Ovary (tissue), 9 donors: ENCODE results near the gene GBX2. TPM values are rescaled to one million over a fixed set of nuclear protein-coding genes. Genes with fewer than 3 reads are reported as not detected.

ENCODE experiments used
- DNase-seq, 5 donors: peaks; one replicate each; pipeline ENCODE4 v3.0.0-alpha.2; 2019 to 2020
- H3K27ac ChIP-seq, 2 donors: fragments of 200-600 bp; one replicate each; pipeline versions ENCODE4 v1.5.1 to v1.8.0; 2019 to 2022
- H3K27me3 ChIP-seq: fragments of 200-600 bp; one replicate; pipeline ENCODE4 v1.8.0; 2022
- H3K36me3 ChIP-seq: fragments of 200-600 bp; sonication (generic); one replicate; pipeline ENCODE4 v1.5.1; 2019
- H3K4me1 ChIP-seq: one replicate; pipeline ENCODE4 v1.8.1; 2013; ENCODE audit warnings: mild to moderate bottlenecking, moderate library complexity; ENCODE audit not compliant: insufficient read depth
- H3K4me3 ChIP-seq: fragments of 200-600 bp; sonication (generic); one replicate; pipeline ENCODE4 v1.5.1; 2017
- H3K9me3 ChIP-seq, 2 donors: fragments of 200-600 bp in 1 of 2; sonication (generic) in 1 of 2; one replicate each; pipeline versions ENCODE4 v1.5.1 to v1.8.1; 2013 to 2019; ENCODE audit warnings: mild to moderate bottlenecking in 1 of 2, moderate library complexity in 1 of 2
- CTCF ChIP-seq, 3 donors: fragments of 450-650 bp in 2 of 3; fragments of 200-600 bp in 1 of 3; IDR thresholded peaks; one replicate each; pipeline versions ENCODE4 v1.5.1 to v1.8.0; 2016 to 2022; ENCODE audit warnings: antibody characterized with exemption in 3 of 3, mild to moderate bottlenecking in 1 of 3
- EP300 ChIP-seq: sonication (generic); formaldehyde crosslinking; IDR thresholded peaks from one replicate; pipeline ENCODE4 v1.6.1; 2017; ENCODE audit warnings: antibody characterized with exemption
- POLR2A ChIP-seq: fragments of 450-650 bp; IDR thresholded peaks from one replicate; pipeline ENCODE4 v1.6.1; 2017; ENCODE audit warnings: antibody characterized with exemption, mild to moderate bottlenecking, moderate library complexity
- WGBS, 3 donors: extraction: QIAGEN DNeasy Blood & Tissue Kit in 1 of 3; methylation state at CpG; one replicate each; pipeline versions ENCODE4 v1.1.5 to v1.1.7; 2013 to 2017; 5-methylcytosine and 5-hydroxymethylcytosine counted together
- intact Hi-C, 4 donors: fragments of 100-400 bp; cut with DNase I; formaldehyde crosslinking; loops; one replicate each; pipeline versions ENCODE4 v1.11.0 to v1.15.1; 2022 to 2023
- polyA plus RNA-seq, 2 donors: library from polyadenylated mRNA; stranded (reverse); fragments of 200-250 nt in 1 of 2; fragments of 350-450 nt in 1 of 2; fragmentation: Illumina TruSeq in 1 of 2; extraction: RNeasy Lipid Tissue Mini Kit (QIAGEN cat#74804) in 1 of 2; gene quantifications; one replicate each; pipeline ENCODE4 v1.2.3, GENCODE V29; 2013 to 2014
- total RNA-seq, 7 donors: library from RNA; depleted of rRNA in 2 of 7; stranded (reverse); fragments of >200 nt in 2 of 7; fragmentation: NEBNext Ultra II Directional in 3 of 7; extraction: Animal tissue kit (Norgen Biotek cat#: 25700) in 3 of 7; gene quantifications; one replicate each; pipeline versions ENCODE4 v1.1.0 to v1.2.4, GENCODE V29; 2016 to 2023
- donor health status: DM: no; HTN: no; CAD: no; lungs with moderate emphysema.
- donor health status: DM: no; HTN: no; CAD: no.
- donor health status: Bipolar disorder and iron deficiency.
- donor health status: DM: yes; HTN: yes; CAD: no.
- donor health status: DM: no; HTN: no; CAD: no.
- donor health status: DM: yes; HTN: yes; CAD: no.

Gene GBX2
- total and polyA plus RNA-seq, 9 donors: not detected

GRCh38 chr2:236131073-236131692, 37.0 kb downstream of the GBX2 start:
- Histone ChIP-seq H3K27ac (no peak overlapping the region), H3K27me3 (no peaks in the 10 kb centered on the region), H3K36me3 (no peaks in the 10 kb centered on the region), H3K4me3 (no peak overlapping the region), H3K9me3 (no peaks in the 10 kb centered on the region), H3K4me1 (no peaks in the 10 kb centered on the region)
- 75 to 82% (median 82%) methylated on average over 10 of the region's 10 CpGs for WGBS, 3 donors
- intact Hi-C loops: no loop called here
- TF ChIP-seq POLR2A (no peak), CTCF (IDR thresholded peaks at IDR 0.05) (no peak), EP300 (no peak)
- DNase-seq: no peak

GRCh38 chr2:236130349-236130998, 37.7 kb downstream of the GBX2 start:
- intact Hi-C loops: no loop called here
- H3K4me3 ChIP-seq: no peak overlapping the region
- H3K27me3 ChIP-seq: no peaks in the 10 kb centered on the region
- H3K4me1 ChIP-seq: no peaks in the 10 kb centered on the region
- H3K27ac ChIP-seq: no peak overlapping the region
- no peaks in the 10 kb centered on the region for H3K9me3 ChIP-seq
- no peak for TF ChIP-seq EP300
- no peak for TF ChIP-seq CTCF (IDR thresholded peaks at IDR 0.05)
- no peak for TF ChIP-seq POLR2A
- no peak for DNase-seq
- 84 to 92% (median 89%) methylated on average over 6 of the region's 6 CpGs for WGBS, 3 donors
- H3K36me3 ChIP-seq: no peaks in the 10 kb centered on the region

GRCh38 chr2:236129935-236130334, 38.3 kb downstream of the GBX2 start:
- 92 to 95% (median 94%) methylated on average over 4 of the region's 4 CpGs for WGBS, 3 donors
- Histone ChIP-seq H3K36me3 (no peaks in the 10 kb centered on the region), H3K4me3 (no peak overlapping the region), H3K27ac (no peak overlapping the region), H3K4me1 (no peaks in the 10 kb centered on the region), H3K9me3 (no peaks in the 10 kb centered on the region), H3K27me3 (no peaks in the 10 kb centered on the region)
- DNase-seq: no peak
- no peak for TF ChIP-seq CTCF (IDR thresholded peaks at IDR 0.05)
- no peak for TF ChIP-seq EP300
- TF ChIP-seq POLR2A: no peak
- intact Hi-C loops: no loop called here

GRCh38 chr2:236128321-236128720, 39.9 kb downstream of the GBX2 start:
- H3K36me3 ChIP-seq: no peaks in the 10 kb centered on the region
- no peaks in the 10 kb centered on the region for H3K4me1 ChIP-seq
- 84 to 89% (median 87%) methylated on average over 17 of the region's 17 CpGs for WGBS, 3 donors
- intact Hi-C loops: no loop called here
- H3K27ac ChIP-seq: no peak overlapping the region
- H3K4me3 ChIP-seq: no peak overlapping the region
- TF ChIP-seq EP300: no peak
- TF ChIP-seq CTCF (IDR thresholded peaks at IDR 0.05): no peak
- no peak for TF ChIP-seq POLR2A
- no peaks in the 10 kb centered on the region for H3K27me3 ChIP-seq
- H3K9me3 ChIP-seq: no peaks in the 10 kb centered on the region
- no peak for DNase-seq
